ENCODE data around the gene CKS1B.
A peak's percentile ranks its signal among the peaks of the same experiment; 100 is the strongest.
"Not testable (repeated sequence)": the region's sequence is repeated elsewhere in the genome, so short reads cannot be mapped to it uniquely, and the experiment has no call there.

Gene CKS1B

GRCh38 chr1:154966111-154966510 lies 8.4 kb upstream of the CKS1B start:
- no peak for DNase-seq

DNA sequence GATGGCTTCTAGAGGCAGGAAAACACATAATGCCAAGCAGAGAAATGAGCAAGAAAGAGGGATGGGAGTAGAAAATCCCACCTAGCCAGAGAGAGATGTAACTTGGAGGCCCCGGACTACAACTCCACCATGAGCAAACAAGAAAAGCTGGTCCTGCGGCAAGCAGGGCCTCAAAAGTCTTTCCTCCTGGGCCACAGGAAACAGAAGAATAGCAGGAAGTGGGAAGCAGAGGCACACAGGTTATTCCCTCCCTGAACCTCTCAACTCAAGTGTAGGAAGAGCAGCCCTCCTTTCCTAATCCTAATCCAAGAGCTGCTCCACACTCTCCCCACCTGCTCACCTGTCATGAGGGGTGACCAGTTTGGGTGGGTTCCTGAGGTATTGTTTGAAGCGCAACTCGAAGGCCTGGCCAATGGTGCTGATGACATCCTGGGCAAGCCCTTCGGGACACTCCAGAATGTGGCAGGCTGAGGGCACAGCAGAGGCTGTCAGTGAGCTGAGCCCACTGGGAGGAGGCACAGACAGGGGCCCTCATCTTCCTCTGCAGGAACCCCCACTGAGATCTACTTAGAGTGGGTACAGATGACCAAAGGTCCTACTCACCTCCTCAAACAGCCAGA lies 7.0 kb upstream of the CKS1B start:
- DNase-seq: no peak

DNA sequence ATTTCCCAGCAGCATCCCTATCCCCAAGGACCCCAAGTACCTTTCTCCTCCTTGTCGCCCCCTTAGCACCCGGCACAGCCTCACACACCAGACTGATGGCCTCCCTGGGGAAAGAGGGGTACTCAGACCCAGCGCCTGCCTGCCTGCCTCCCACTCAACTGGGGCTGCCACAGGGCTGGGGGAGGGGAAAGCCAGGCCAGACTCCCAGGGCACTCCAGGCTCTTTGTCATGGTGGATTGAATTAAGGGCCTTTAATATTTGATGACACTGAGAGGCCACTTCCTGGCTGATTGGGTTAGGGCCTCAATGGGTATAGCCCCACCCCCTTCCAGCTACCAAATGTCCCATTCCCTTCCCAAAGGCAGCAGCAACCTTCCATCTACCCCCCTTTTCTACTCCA lies 5.8 kb upstream of the CKS1B start:
- no peak for DNase-seq

GRCh38 chr1:154969246-154969645 lies 5.2 kb upstream of the CKS1B start:
- no peak for DNase-seq

DNA sequence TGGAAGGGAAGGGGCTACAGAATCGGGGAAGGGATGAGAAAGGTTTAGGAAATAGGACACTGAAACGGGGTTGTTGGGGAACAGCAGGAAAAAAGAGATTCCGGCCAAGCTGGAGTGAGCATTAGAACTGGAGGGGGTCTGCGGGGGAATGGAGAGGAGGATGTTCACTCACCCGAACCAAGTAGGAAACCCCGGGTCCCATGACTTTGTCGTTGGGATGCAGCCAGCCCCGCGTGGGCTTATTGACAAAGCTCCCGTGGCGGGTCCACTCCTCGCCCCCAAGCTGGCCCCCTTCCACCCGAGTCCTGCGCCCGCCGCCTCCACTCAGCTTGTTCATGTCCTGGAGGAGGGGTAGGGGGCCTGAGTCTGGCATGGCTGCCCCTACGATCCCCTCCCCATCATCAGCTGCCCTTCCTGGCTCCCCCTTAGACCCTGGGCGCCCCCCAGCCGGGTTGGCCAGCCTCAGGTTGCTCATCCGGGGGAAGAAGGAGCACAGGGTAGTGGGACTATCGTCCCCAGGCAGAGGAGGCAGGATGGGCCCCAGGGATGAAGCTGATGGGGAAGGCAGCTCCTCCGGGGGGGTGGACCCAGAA lies 4.5 kb upstream of the CKS1B start:
- no peak for DNase-seq

DNA sequence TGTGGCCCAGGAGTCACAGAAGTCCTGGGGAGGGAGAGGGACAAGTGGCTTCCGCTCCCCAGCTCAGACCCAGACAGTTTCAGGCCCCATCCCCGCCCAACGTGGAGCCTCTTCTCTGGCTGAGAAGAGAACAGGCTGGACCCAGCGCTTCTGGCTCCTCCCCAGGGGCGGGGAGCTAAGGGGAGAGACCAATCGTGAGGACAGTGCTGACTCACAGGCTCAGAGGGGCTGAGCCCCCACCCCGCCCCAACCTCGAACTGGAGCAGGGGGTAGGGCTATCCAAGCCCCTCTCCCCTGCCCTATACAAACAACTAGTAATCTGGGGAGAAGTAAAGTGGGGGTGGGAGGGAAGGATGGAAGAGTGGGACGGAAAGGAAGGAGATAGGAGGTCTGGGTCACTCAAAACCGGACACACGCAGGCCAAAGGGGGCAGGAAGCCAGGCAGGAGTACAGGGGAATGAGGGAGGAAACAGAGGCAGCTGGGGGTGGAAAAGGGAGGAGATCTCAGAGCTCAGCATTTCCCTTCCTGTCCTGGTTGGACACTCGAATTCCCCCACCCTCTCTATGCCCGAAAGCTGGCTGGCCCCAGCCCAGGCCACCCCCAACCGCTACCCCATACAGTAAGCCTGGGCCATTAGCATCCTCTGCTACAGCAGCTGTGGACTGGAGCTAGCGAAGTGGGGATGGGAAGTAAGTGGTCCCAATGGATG lies 3.7 kb upstream of the CKS1B start, which contains the start of gene SHC1:
Gene SHC1 (minus strand): TSS at position 117 of the 710 bp plus-strand sequence. CDS start 221 bp downstream, outside the sequence.
- DNase-seq: peak; percentile 47 to 61

- no peak for DNase-seq
Measured at GRCh38 chr1:154971341-154971998, 3.0 kb upstream of the CKS1B start.

GRCh38 chr1:154972213-154972516 lies 2.3 kb upstream of the CKS1B start:
- DNase-seq: no peak

GRCh38 chr1:154972517-154973343 lies 1.8 kb upstream of the CKS1B start:
- DNase-seq: no peak

DNA sequence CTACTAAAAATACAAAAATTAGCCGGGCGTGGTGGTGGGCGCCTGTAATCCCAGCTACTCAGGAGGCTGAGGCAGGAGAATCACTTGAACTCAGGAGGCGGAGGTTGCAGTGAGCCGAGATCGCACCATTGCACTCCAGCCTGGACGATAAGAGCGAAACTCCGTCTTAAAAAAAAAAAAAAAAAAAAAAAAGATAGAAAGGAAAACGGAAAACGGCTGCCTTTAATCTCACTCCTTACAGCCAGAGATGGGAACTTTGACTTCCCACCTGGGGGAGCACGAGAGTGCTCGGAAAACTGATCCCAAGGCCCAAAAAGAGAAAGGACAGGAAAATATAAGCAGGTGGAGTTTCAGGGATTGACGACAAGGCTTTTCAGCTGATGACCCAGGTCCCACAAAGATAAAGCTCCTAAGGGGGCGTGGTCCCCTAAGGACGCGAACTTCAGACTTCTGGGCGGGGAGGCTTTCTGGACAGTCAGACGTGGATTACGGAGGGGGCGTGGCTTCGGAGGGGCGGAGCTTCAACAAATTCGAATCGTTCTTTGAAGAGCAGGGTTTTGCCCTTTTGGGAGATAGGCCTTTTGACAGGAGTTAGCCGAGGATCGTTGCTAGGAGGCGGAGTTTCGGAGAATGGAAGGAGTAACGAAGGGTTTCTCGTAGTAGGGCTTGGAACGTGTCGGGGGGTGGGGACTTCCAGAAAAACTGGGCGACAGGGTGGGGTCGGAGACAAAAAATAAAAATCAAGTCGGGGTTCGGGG lies 958 bp upstream of the CKS1B start:
- peak; percentile 94 to 97 for DNase-seq

GRCh38 chr1:154974808-154975408 lies 427 bp downstream of the CKS1B start:
- peak; percentile 93 to 94 for DNase-seq

GRCh38 chr1:154975409-154976059 lies 1.1 kb downstream of the CKS1B start:
- DNase-seq: peak; percentile 70 to 73

GRCh38 chr1:154977762-154978161 lies 3.3 kb downstream of the CKS1B start:
- not testable (repeated sequence) for DNase-seq

DNA sequence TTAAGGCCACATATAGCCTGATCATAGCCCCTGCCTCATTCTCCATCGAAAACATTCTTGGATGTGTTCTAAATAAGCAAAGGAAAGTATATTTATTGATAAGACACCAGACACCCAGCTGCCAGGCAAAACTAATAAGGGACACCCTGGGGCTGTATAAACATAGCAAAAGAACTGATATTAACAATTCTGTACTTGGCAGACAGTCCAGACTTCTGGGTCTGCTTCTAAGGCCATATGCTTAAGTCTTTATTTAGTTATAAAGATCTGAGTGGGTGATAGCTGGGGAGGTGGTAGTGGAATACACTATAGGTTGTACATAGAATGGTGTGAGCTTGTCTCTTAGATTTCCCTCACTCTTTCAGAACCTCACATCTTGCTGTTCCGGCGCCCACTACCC lies 3.9 kb downstream of the CKS1B start:
- DNase-seq: no peak

DNA sequence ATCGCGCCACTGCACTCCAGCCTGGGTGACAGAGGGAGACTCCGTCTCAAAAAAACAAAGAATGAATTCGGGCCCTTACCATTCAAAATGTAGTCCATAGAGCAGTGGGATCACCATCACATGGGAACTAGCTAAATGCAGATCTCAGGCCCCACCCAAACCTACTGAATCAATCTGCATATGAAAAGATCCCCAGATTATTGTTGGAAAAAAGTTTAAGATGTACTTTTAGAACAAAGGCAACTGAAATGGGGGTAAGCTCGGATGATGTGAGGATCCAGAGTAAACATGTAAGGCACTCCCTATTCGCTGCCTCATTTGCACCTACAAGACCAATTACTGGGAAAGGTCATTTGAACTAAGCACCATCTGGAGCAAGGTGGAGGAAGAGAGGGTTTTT lies 7.9 kb downstream of the CKS1B start:
- no peak for DNase-seq

DNA sequence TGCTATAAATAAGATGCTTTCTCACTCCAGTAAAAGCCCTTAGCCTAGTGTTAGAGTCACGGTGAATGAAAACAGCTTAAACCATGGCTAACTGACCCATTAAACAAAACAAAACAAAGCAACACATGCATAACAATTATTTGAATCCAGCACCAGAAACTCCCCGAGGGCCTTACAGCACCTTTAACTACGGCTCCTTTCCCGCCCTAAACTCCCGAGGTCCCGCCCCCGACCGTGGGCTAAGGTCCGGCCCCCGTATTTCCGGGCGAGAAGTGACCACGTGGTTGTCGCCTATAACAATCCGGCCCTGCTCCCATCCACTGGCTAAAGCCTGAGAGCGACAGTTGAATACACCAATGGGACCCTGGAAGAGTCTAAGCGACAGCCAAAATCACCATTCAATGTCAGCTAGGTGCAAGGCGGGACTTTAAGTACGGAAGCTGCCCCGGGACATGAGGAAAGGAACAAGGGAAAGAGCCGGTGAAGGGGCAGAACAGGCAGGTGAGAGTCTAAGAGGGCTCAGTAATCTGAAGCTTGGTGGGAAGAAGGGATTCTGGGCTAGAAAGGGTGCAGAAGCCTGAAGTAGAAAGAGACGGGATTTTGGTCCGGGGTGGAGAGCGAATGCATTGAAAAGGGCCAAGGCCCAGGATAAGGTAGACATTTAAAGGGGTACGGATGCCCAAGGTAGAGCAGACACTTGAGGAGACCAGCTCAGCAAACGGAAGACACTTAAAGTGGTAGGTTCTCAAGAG lies 8.6 kb downstream of the CKS1B start, which contains the start of gene FLAD1:
Gene FLAD1 (plus strand): TSS at position 448 of the 752 bp plus-strand sequence. CDS start 351 bp downstream, outside the sequence.
- DNase-seq: peak; percentile 95 to 96

DNA sequence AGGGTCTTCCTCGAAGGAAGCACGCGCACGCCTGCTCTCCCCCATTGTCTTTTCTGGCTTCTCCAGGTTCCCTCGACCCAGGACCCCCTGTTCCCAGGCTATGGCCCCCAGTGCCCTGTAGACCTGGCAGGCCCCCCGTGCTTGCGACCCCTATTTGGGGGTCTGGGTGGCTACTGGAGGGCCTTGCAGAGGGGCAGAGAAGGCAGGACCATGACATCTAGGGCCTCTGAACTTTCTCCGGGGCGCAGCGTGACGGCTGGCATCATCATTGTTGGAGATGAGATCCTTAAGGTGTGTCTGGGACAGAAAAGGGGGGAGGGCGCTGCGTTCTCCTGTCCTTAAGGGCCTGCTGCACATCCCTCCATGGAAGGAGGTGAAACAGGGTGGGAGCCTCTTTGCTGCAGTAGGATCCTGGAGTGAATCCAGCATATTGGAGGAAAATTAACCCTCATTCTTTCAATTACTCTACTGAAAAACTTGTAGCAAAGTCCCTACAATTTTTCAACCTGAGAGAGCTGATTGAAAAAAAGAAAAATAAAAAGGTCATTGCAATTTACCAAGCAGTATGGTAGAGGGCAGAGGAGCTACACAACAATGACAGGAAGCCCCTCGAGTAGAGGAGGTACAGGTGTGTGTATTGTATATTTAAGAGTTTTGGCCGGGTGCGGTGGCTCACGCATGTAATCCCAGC lies 9.4 kb downstream of the CKS1B start:
- no peak for DNase-seq

- not testable (repeated sequence) for DNase-seq
Measured at GRCh38 chr1:154986736-154987135, 12.3 kb downstream of the CKS1B start.

GRCh38 chr1:154987326-154987725 lies 12.8 kb downstream of the CKS1B start:
- DNase-seq: no peak
